Right lobe of liver (tissue), 4 donors: Measurements from ENCODE around the gene BCL2L15.

Experiments used
- CTCF ChIP-seq, 4 donors: fragments of 200-600 bp in 3 of 4; fragments of 450-650 bp in 1 of 4; IDR thresholded peaks; one replicate each; pipeline versions ENCODE4 v1.5.1 to v1.8.0; 2016 to 2022; ENCODE audit warnings: antibody characterized with exemption in 4 of 4, mild to moderate bottlenecking in 2 of 4
- POLR2A ChIP-seq: fragments of 450-650 bp; IDR thresholded peaks from one replicate; pipeline ENCODE4 v1.6.1; 2017; ENCODE audit warnings: antibody characterized with exemption, mild to moderate bottlenecking
- donor health status: DM: no; HTN: no; CAD: no.
- donor health status: DM: no; HTN: no; CAD: no.
- donor health status: DM: no; HTN: yes; CAD: no.

GRCh38 chr1:113924473-113924872 is 37.1 kb upstream of the BCL2L15 start:
- TF ChIP-seq CTCF (IDR thresholded peaks at IDR 0.05) (no peak), POLR2A (no peak)
